ENCODE data around the gene ST6GALNAC4.
"Not testable (repeated sequence)": the region's sequence is repeated elsewhere in the genome, so short reads cannot be mapped to it uniquely, and the experiment has no call there.

ST6GALNAC4 gene

DNA sequence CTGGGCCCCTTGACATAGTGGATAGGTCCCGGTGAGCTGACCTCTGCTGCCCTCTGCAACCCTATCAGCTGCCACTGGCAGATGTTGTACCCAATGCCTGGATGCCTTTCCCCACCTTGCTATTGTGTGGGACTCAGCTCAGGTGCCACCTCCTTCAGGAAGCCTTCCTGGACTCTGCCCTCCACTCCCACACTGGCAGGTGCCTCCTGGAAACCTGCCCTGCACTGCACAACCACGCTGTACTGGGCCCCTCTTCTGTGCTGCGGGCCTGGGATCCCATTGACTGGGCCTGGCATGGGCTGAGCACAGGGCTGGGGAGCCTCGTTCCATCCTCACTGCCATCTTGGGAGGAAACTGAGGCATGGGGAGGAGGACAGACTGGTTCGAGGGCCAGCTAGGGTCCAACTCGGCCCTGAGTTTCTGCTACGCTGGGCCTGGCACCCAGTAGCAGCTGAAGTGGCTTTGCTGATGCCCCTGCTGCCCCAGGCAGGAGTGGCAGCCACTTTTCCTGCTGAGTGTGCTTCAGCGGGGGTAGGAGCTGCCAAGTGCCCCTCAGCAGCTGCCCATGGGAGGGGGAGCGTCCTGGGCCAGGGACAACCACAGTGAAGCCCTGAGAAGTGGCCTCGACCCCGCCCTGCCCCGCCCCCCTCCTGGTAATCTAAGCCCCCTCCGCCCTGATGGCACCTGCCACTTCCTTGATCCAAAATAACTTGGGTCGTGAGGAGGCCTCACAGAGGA, 40.6 kb downstream of the ST6GALNAC4 start:
- no peak for DNase-seq (ENCODE audit: low read depth)
- H3K4me3 ChIP-seq (ENCODE audit: low read depth, low read length) = peak overlapping the region; percentile 56

DNA sequence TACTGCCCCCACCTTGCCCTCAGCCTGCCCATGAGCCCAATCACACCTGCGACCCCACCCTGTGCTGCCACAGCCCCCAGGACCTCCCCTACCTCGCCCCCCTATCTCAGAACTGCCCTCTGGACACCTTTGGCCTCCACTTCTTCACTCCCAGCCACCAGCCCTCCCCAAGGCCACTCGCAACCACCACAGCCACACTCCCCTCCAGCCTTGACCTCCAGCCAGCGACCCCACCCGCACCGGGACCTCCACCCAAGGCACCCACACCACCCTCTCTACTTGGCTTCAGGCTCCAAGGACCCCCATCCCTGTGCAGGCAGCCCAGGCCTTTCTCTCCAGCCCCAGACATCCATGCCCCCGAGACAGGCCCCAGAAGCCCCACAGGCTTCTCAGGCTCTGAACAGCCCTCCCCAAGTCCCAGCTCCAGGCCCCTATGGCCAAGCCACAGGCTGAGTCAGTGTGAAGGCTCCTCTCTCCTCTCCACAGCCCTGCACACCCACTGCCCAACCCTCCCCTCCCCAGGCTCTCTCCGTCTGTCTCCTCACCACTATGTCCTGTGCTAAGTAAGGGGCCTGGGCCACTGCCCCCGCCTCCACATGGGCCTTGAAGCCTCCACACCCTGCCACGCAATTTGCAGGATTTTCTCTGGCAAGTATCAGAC, 41.4 kb downstream of the ST6GALNAC4 start:
- H3K4me3 ChIP-seq (ENCODE audit: low read depth, low read length) = peak overlapping the region; percentile 18
- peak; percentile 60 for DNase-seq (ENCODE audit: low read depth)

DNA sequence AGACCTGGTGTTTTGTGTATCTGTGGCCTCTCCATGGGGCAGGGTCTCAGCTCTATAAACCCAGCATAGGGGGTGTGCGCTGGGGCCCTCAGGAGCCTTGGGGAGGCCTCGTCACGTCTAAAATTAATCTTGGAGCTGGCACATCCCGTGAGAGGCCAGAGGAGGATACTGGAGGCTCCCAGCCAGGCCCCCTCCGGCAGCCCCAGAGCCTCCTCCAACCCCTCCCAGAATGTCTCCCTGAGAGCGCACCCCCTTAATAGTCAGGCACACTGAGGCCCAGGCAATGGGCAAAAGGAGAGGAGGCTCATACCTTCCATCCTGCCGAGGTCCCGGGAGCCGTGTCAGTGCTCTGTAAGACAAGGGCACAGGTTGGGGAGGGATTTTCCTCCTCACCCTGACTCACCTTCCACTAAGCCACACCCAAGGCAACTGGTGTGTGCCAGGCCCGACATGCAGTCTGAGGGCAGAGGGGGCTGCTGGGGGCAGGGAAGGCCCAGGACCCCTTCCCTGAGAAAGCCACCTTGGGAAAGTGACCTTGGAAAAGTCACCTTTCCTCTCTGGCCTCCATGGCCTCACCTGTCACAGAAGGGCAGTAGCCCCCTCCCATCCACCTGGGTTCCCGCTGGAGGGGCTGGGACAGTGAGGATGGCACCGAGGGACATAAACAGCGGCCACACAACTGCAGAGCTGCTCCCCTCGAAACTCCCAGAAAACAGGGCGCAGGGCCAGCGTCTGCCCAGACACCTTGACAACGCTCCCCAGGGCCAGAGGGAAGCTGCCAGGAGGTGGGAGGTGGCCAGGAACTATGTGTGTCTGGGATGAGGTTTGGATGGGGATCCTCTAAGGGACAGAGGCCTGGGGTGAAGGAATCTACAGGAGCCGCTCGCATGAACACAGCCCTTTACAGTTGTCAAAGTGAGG, 42.3 kb downstream of the ST6GALNAC4 start:
- no peak for DNase-seq (ENCODE audit: low read depth)
- H3K4me3 ChIP-seq (ENCODE audit: low read depth, low read length) = no peak overlapping the region

- H3K4me3 ChIP-seq (ENCODE audit: low read depth, low read length) = no peak overlapping the region
- no peak for DNase-seq (ENCODE audit: low read depth)
These were observed 43.0 kb downstream of the ST6GALNAC4 start for GRCh38 chr9:127873886-127874285.

- no peak overlapping the region for H3K4me3 ChIP-seq (ENCODE audit: low read depth, low read length)
- no peak for DNase-seq (ENCODE audit: low read depth)
These were observed 43.6 kb downstream of the ST6GALNAC4 start for GRCh38 chr9:127873223-127873691.

DNA sequence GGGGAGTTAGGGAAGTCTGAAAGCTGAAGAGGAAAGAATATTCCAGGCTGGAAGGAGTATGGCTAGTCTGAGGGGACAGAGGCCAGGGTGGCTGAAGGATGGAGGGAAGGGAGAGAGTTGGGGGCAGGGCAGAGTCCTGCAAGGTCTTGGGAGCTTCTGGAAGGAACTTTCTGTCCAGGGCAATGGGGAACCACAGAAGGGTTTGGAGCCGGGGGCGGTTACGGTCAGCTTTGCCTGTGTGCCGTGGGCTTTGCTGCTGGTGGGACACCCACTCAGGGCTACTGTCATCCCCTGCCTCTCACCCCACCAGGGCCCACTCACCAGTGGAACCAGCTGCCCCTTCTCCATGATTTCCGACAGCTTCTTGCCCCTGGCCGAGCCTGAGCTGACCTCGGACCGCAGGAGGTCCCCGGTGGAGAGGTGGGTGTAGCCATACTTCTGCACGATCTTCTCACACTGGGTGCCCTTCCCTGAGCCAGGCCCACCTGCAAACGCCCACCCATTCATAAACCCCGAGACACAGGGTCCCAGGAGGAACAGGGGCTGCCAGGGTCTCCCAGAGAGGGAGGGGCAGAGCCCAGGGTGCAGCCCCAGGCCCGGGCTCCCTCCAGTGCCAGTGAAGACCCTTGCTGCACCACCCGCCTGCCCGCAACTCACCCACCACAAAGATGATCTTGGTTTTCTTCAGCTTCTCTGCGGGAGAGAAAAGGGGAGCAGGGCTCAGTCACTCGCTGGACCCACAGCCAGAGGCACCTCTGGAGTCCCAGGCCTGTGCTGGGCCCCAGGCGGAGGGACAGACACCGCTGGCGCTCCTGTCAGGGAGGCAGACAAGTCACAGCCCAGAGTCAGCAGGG, 44.2 kb downstream of the ST6GALNAC4 start:
- DNase-seq (ENCODE audit: low read depth) = no peak

GRCh38 chr9:127871531-127871930, 45.3 kb downstream of the ST6GALNAC4 start:
- no peak for DNase-seq (ENCODE audit: low read depth)
- H3K4me3 ChIP-seq (ENCODE audit: low read depth, low read length) = no peak overlapping the region

More for the DNA sequence above, 44.2 kb downstream of the ST6GALNAC4 start:
- H3K4me3 ChIP-seq (ENCODE audit: low read depth, low read length) = no peak overlapping the region

DNA sequence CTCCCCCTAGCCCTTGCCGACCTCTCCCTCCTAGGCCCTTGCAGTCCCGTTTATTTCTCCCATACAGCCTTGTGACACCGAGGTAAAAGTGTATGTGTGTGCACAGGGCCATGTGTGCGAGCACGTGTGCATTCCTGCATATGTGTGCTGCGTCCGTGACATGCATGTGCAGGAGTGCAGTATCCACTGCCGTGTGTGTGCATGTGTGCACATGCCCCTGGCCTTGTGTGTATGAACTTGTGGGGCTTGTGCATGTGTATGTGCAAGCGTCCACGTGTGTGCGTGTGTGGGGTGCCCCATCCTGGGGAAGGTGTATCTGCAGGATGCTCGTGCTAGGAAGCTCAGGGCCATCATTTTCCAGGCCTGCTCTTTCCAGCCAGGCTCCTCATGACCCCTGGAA, 46.0 kb downstream of the ST6GALNAC4 start:
- DNase-seq (ENCODE audit: low read depth) = no peak
- no peak overlapping the region for H3K4me3 ChIP-seq (ENCODE audit: low read depth, low read length)

- DNase-seq (ENCODE audit: low read depth); H3K4me3 ChIP-seq (ENCODE audit: low read depth, low read length): not testable (repeated sequence)
These were observed 46.7 kb downstream of the ST6GALNAC4 start for GRCh38 chr9:127870153-127870491.

GRCh38 chr9:127869310-127870152, 47.3 kb downstream of the ST6GALNAC4 start:
- DNase-seq (ENCODE audit: low read depth) = no peak
- H3K4me3 ChIP-seq (ENCODE audit: low read depth, low read length) = no peak overlapping the region

- H3K4me3 ChIP-seq (ENCODE audit: low read depth, low read length) = no peak overlapping the region
These were observed 48.5 kb downstream of the ST6GALNAC4 start for GRCh38 chr9:127868278-127868902.

DNA sequence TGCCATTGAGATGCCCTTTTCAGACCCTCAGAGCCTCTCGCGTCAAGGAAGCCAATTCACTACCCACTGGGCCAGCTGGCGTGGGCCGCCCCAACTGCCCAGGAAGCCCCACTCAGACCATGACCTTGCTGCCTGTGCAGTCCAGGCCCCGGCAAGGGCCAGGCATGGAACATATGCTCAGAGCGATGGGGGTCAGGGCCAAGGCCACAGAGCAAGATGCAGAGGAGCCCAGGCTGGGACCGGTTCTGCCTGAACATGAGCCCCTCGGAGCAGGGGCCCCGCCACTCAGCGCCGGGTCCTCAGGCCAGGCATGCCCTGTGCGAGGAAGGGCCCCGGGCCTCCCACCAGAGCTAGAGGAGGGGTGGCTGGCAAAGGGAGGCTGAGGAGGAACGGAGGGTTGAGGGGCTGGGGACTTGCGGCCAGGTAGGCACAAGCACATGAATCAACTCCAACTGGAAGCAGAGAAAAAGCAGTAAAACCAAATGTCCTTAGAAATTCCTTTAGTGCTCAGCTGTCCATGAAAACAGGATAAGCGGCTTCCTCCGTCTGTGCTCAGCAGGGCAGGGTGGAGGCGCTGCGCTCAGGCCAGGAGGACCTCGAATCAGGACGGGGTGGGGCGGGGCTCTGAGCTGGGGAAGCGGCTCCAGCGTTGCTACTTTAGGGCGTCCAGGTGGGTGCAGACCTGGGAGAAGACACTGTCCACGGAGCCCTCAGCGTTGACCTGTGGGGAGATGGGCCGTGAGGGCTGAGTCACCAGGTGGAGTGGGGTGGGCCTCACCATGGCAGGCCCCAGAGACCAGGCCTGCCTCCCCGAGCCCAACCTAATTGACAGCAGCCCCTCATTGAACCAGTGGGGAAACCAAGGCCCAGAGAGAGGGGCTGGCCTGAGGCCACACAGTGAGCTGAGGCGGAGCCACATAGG, 49.2 kb downstream of the ST6GALNAC4 start:
- H3K4me3 ChIP-seq (ENCODE audit: low read depth, low read length) = no peak overlapping the region
- DNase-seq (ENCODE audit: low read depth) = no peak

More at GRCh38 chr9:127868278-127868902, 48.5 kb downstream of the ST6GALNAC4 start:
- DNase-seq (ENCODE audit: low read depth) = no peak

DNA sequence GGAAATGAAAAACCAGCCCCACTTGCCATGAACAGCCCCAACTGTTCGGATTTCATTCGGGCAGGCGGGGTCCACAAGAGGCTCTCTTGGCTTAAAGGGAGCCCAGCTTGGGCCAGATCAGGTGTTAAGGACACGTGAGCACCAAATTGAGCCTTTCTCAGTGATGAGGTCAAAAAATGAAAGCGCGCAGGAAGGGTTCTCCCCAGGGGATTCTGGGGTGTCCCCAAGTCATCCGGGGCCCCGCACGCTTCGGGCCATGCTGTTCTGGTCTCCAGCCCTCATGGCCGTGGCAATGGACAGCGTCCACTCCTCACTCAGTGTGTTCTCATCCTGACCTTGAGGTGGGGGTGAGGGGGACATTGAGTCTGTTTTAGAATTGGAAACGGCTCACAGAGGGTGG, 50.3 kb downstream of the ST6GALNAC4 start:
- H3K4me3 ChIP-seq (ENCODE audit: low read depth, low read length) = no peak overlapping the region
- no peak for DNase-seq (ENCODE audit: low read depth)

DNA sequence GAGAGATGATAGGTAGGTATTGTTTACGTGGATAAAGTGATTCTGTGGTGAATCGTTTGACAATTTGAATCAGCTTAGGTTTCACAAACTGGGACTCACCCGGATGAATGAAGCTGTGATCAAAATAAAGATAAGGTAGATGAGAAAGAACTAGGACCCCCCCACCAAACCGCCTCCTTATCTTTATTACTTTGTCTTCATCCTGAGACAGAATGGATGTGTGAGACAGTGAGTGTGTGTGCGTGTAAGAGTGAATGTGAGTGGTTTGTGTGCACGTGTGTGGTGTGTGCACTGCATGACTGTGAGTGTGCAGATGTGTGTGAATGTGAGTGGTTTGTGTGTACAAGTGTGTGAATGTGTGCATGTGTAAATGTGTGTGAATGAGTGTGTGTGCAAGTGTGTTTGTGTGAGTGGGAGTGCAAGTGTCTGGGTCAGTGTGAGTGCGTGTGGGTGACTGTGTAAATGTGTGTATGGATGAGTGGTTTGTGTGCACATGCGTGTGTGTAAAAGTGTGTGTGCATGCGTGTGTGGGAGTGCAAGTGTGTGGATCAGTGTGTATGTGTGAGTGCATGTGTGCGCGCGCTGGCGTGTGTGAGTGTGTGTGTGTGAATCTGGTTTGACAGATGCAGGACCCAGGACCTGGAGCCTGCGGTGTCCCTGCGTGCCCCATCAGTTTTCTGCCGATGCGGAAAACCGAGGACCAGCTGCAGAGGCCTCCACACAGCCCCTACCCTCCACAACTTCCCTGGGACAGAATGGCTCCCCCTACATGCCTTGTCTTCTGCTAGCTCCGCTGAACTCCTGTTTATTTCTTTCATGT, 51.0 kb downstream of the ST6GALNAC4 start:
- no peak overlapping the region for H3K4me3 ChIP-seq (ENCODE audit: low read depth, low read length)
- no peak for DNase-seq (ENCODE audit: low read depth)

DNA sequence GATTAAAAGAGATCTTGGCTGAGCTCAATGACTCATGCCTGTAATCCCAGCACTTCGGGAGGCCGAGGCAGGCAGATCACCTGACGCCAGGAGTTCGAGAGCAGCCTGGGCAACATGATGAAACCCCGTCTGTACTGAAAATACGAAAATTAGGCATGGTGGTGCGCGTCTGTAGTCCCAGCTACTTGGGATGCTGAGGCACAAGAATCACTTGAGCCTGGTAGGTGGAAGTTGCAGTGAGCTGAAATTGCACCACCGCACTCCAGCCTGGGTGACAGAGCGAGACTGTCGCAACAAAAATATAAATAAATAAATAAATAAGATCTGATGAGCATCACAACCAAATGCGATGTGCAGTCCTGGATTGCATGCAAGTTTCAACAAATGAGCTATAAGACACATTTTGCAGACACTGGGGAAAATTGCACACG, 53.6 kb downstream of the ST6GALNAC4 start:
- H3K4me3 ChIP-seq (ENCODE audit: low read depth, low read length) = no peak overlapping the region
- DNase-seq (ENCODE audit: low read depth) = no peak
